ENCODE data around the gene CLECL1.

DNA sequence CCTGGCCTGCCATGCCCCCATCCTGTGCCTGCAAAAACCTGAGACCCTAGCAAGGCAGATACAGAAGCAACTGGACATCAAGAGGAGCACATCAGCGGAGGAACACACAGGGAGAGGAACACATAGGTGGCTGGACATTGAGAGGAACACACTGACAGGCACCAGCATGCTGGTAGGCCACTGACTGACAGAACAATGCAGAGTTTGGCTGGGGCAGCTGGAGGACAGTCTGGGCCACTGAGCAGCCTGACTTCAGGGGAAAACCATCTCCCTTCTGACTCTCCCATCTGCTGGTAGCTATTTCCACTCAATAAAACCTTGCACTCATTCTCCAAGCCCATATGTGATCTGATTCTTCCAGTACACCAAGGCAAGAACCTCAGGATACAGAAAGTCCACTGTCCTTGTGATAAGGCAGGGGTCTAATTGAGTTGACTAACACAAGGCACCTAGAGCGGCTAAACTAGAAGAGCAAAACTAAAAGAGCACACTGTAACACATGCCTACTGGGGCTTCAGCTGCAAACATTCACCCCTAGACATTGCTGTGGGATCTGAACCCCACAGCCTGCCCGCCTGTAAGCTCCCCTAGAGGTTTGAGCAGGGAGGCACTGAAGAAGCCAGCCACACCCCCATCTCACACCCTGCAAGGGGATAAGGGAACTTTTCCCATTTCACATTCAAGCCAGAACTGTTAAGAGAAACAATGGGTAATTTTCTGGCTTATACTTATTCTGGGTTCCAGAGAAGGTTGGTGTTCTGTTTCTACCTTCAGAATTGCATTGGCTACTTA lies 22.1 kb downstream of the CLECL1 start:
- TF ChIP-seq POLR2AphosphoS5 (IDR thresholded peaks at IDR 0.05; ENCODE audit: low read depth, low read length) (no peak), POLR2A (IDR thresholded peaks at IDR 0.05; ENCODE audit: low read depth, low read length) (no peak)
